Lower leg skin (tissue), 4 donors: ENCODE data around the gene B9D1. TPM values are rescaled to one million over a fixed set of nuclear protein-coding genes. Genes with fewer than 3 reads are reported as not detected.

Source experiments
- DNase-seq, 2 donors: peaks; one replicate each; pipeline ENCODE4 v3.0.0-alpha.2; 2019; ENCODE audit warnings: low spot score in 2 of 2
- H3K4me3 ChIP-seq: fragments of 200-600 bp; sonication (generic); 2 replicates; pipeline ENCODE4 v1.5.1; 2017; ENCODE audit warnings: mild to moderate bottlenecking, low read depth; ENCODE audit not compliant: poor library complexity, severe bottlenecking
- POLR2A ChIP-seq, 2 donors: fragments of 450-650 bp; IDR thresholded peaks; one replicate each; pipeline ENCODE4 v1.6.1; 2016 to 2017; ENCODE audit warnings: antibody characterized with exemption in 2 of 2, mild to moderate bottlenecking in 1 of 2, moderate library complexity in 1 of 2
- WGBS, 2 donors: methylation state at CpG; one replicate each; pipeline ENCODE4 v1.1.5; 2018; 5-methylcytosine and 5-hydroxymethylcytosine counted together
- intact Hi-C: fragments of 100-400 bp; cut with DNase I; formaldehyde crosslinking; loops from one replicate; pipeline ENCODE4 v1.15.0; 2023; ENCODE audit warnings: low total_unique reads
- total RNA-seq, 4 donors: library from RNA; depleted of rRNA; stranded (reverse); fragments of >200 nt; gene quantifications; one replicate each; pipeline ENCODE4 v1.1.0, GENCODE V29; 2016
- TF ChIP-seq, protein P1 (sequence below), 3 donors: fragments of 450-650 bp; IDR thresholded peaks; one replicate each; pipeline ENCODE4 v1.5.1; 2016; ENCODE audit warnings: antibody characterized with exemption in 3 of 3, mild to moderate bottlenecking in 3 of 3, moderate library complexity in 2 of 3

B9D1 gene
- total RNA-seq, 4 donors from 2014 or later: 2.4 to 24.5 (median 19.5) TPM

- 94 to 100% methylated on average over 1 of the region's 1 CpG for WGBS, 2 donors
- DNase-seq: no peak
- no peak overlapping the region for H3K4me3 ChIP-seq
- intact Hi-C loops: no loop called here
- TF ChIP-seq, protein P1, sequence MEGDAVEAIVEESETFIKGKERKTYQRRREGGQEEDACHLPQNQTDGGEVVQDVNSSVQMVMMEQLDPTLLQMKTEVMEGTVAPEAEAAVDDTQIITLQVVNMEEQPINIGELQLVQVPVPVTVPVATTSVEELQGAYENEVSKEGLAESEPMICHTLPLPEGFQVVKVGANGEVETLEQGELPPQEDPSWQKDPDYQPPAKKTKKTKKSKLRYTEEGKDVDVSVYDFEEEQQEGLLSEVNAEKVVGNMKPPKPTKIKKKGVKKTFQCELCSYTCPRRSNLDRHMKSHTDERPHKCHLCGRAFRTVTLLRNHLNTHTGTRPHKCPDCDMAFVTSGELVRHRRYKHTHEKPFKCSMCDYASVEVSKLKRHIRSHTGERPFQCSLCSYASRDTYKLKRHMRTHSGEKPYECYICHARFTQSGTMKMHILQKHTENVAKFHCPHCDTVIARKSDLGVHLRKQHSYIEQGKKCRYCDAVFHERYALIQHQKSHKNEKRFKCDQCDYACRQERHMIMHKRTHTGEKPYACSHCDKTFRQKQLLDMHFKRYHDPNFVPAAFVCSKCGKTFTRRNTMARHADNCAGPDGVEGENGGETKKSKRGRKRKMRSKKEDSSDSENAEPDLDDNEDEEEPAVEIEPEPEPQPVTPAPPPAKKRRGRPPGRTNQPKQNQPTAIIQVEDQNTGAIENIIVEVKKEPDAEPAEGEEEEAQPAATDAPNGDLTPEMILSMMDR (IDR thresholded peaks at IDR 0.05): no peak
- no peak for TF ChIP-seq POLR2A (IDR thresholded peaks at IDR 0.05)
Measured at GRCh38 chr17:19322861-19323260, 39.7 kb downstream of the B9D1 start.

- no peak for DNase-seq
- intact Hi-C loops: no loop called here
- 94 to 96% methylated on average over 5 of the region's 5 CpGs for WGBS, 2 donors
Measured at GRCh38 chr17:19322129-19322505, 40.4 kb downstream of the B9D1 start.

DNA sequence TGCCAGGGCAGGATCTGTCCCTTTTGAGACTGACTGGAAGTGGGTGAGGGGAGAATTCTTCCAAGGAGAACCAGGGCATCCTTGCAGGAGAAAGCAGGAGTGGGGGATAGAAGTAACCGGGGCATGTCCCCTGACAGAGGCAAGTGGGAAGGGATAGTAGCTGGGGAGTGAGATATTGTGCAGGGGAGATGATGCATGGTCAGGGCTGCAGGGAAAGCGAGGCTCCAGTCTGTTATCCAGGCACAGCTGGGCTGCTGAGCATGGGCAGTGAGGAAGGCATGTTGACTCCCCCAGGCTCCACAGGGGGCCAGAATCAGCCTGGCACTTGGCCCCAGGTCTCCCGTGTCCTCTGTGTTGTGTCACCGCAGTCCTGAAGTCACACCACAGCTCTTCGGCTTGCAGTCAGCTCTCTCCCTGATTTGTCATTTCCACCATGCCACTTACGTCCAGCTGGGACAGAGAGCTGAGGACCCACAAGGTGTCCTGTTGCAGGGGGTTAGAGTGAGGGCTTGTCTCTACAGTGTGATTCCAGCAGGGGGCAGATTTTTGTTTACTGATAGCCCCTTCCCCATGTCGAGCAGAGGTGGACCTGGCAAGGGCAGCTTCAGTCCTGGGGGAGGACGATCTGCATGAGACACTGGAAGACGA is 40.9 kb downstream of the B9D1 start:
- H3K4me3 ChIP-seq: no peak overlapping the region
- TF ChIP-seq, protein P1 (IDR thresholded peaks at IDR 0.05): no peak
- TF ChIP-seq POLR2A (IDR thresholded peaks at IDR 0.05): no peak
- intact Hi-C loops: no loop called here
- no peak for DNase-seq
- 90 to 92% methylated on average over 9 of the region's 9 CpGs for WGBS, 2 donors

More at GRCh38 chr17:19322129-19322505, 40.4 kb downstream of the B9D1 start:
- no peak overlapping the region for H3K4me3 ChIP-seq
- TF ChIP-seq POLR2A (IDR thresholded peaks at IDR 0.05): no peak
- TF ChIP-seq, protein P1 (IDR thresholded peaks at IDR 0.05): no peak

- H3K4me3 ChIP-seq: no peak overlapping the region
Measured at GRCh38 chr17:19320876-19321275, 41.6 kb downstream of the B9D1 start.

DNA sequence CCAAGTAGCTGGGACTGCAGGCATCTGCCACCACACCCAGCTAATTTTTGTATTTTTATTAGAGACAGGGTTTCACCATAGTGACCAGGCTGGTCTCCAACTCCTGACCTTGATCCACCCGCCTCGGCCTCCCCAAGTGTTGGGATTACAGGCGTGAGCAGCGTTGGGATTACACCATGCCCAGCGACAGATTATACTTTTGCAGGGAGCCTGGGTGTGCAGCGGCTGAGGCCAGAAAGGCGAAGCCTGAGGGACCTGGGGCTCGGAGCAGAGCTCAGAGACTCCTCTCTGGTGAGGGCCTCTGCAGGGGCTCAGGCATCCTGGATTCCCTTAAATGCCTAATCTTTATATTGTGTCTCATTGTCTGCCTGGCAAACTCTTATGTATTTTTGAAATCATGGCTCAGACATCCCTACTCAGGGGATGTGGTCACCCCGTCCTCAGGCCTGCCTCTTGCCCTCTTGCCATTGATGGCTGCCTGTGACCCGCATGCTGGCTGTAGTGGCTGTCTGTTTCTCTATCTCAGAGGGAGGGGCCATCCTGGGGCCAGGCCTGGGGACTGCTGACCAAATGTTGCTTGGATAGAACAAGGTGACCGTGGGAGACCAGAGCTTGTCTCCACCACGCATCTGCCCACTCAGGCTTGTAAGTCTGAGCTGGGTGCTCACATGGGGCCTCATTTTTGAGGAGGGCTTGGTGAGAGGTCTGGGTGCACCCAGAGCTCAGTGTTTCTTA is 42.6 kb downstream of the B9D1 start:
- no peak overlapping the region for H3K4me3 ChIP-seq
- TF ChIP-seq POLR2A (IDR thresholded peaks at IDR 0.05): no peak
- TF ChIP-seq, protein P1 (IDR thresholded peaks at IDR 0.05): no peak
- intact Hi-C loops: no loop called here
- WGBS, 2 donors: 92 to 95% methylated on average over 12 of the region's 12 CpGs
- no peak for DNase-seq

More at GRCh38 chr17:19320876-19321275, 41.6 kb downstream of the B9D1 start:
- no peak for DNase-seq
- intact Hi-C loops: no loop called here
- WGBS, 2 donors: 86 to 95% methylated on average over 5 of the region's 5 CpGs
- TF ChIP-seq, protein P1 (IDR thresholded peaks at IDR 0.05): no peak
